Measurements from ENCODE around the gene TRIM67.
"Not testable (repeated sequence)": the region's sequence is repeated elsewhere in the genome, so short reads cannot be mapped to it uniquely, and the experiment has no call there.

Gene TRIM67

DNA sequence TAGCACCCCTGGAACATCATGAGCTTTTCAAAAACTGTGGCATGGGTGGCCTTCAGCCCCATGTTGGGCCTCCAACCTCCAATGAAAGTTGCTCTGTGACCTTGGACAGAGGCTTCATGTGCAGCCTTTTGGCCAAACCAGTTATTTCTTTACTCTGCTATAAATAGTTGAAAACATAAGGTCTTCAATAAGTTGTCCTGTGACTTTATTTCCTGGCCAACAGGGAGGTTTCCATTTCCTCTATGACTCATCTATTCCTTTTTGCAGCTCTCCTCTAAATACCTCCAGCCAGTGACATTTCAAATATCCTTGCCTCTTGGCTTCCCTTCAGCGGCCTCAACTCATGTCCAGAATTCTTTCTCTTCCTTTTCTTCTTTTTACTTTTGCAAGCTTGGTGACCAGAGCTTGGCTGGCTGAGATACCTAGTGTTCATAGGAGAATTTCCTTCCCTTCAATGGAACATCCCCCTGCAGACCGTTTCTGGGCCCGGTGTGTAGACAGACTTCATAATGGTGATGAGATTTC, 22.7 kb upstream of the TRIM67 start:
- Mint-ChIP-seq H3K36me3 (ENCODE audit: insufficient read depth) (peaks cover 1% of the 10 kb centered on the region), H3K27me3 (peaks cover 58% of the 10 kb centered on the region), H3K4me1 (no peaks in the 10 kb centered on the region), H3K4me3 (no peak overlapping the region), H3K9me3 (no peaks in the 10 kb centered on the region), H3K27ac (ENCODE audit: low read depth) (no peak overlapping the region)
- DNase-seq (ENCODE audit: low spot score in 2 of 2) (no peak), ATAC-seq (replicated peaks; ENCODE audit: extremely low read depth, poor library complexity, severe bottlenecking) (no peak)

DNA sequence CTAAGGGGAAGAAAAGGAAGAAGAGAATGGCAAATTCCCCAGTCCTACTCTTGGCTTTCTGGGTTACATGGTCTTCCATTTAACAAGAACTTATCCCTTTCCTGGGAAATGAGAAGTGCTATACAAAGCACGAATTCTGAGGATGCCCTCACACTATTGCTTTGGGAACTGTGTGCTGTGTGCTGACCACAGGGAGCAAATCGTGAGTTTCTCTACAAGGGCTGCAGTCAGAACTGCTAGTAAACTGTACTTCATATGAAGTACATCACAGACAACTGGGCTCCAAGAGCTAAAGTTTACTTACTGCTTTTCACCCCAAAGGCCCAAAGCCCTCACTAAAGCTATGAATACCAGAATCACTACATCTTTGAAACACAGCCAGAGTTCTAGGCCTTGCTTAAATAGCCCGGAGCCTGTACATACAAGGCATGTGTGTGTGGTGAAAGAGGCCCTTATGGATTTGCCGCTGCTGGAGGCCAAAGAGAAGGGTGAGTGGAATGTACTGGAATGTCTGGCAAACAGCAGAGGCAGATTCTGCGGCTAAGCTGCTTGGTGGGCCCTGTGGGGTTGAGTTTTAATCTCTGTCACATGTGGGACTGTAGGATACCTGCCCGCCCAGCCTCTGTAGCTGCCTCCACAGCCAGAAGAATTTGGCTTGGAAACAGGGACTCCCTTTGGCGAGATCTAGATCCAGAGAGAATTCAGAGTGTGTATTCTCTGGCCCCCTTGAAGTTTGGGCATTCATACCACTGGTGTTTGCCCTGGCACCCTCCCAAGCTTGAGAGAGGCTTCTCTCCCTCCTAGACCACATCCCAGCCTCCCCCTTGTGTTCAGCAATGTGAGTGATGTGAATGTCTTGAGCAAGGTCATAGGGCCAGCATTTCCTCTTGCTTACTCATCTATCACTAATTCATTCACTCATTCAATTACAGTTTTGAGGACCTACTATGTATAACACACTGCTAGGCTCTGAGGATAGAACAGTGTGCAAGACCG, 21.9 kb upstream of the TRIM67 start:
- Mint-ChIP-seq H3K27ac (ENCODE audit: low read depth) (no peak overlapping the region), H3K9me3 (no peaks in the 10 kb centered on the region), H3K36me3 (ENCODE audit: insufficient read depth) (peaks cover 1% of the 10 kb centered on the region), H3K27me3 (peaks cover 63% of the 10 kb centered on the region), H3K4me3 (no peak overlapping the region), H3K4me1 (no peaks in the 10 kb centered on the region)
- ATAC-seq (replicated peaks; ENCODE audit: extremely low read depth, poor library complexity, severe bottlenecking) (no peak), DNase-seq (ENCODE audit: low spot score in 2 of 2) (no peak)

DNA sequence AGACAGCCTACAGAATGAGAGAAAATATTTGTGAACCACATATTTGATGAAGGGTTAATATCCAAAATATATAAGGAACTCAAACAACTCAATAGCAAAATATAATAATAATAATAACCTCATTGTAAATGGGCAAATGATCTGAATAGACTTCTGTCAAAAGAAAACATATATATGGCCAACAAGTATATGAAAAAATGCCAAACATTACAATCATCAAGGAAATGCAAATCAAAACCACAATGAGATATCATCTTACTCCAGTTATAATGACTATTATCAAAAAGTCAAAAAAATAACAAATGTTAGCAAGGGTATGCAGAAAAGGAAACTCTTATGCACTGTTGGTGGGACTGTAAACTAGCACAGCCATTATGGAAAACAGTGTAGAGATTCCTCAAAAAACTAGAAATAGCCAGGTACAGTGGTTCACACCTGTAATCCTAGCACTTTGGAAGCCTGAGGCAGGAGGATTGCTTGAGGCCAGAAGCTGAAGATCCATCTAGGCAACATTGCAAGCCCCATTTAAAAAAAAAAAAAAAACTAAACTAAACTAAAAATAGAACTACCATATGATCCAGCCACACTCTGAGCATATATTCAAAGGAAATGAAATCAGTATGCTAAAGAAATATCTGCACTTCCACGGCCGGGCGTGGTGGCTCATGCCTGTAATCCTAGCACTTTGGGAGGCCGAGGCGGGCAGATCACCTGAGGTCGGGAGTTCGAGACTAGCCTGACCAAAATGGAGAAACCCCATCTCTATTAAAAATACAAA, 17.3 kb upstream of the TRIM67 start:
- Mint-ChIP-seq H3K36me3 (ENCODE audit: insufficient read depth) (no peaks in the 10 kb centered on the region), H3K4me1 (no peaks in the 10 kb centered on the region), H3K27me3 (peaks cover 77% of the 10 kb centered on the region), H3K9me3 (no peaks in the 10 kb centered on the region), H3K27ac (ENCODE audit: low read depth) (no peak overlapping the region), H3K4me3 (no peak overlapping the region)
- no peak for DNase-seq (ENCODE audit: low spot score in 2 of 2)
- ATAC-seq (replicated peaks; ENCODE audit: extremely low read depth, poor library complexity, severe bottlenecking): no peak

DNA sequence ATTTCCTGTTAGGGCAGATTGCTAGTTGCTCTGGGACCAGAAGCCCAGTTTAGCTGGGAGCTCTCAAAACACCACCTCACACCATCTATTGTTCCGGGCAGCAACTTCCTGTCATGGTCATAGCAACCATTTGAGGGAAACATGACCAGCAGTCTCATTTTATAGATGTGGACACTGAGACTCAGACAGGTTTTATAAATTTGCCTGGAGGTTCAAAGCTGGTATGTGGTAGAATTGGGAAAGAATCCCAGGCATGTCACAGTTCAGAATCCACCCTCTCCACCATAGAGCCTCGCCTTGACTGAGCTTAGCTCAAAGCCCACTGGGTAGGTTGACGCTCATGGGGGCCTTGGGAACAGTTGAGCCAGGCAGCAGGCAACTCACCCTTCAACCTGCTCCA, 14.0 kb upstream of the TRIM67 start:
- no peak for DNase-seq (ENCODE audit: low spot score in 2 of 2)

DNA sequence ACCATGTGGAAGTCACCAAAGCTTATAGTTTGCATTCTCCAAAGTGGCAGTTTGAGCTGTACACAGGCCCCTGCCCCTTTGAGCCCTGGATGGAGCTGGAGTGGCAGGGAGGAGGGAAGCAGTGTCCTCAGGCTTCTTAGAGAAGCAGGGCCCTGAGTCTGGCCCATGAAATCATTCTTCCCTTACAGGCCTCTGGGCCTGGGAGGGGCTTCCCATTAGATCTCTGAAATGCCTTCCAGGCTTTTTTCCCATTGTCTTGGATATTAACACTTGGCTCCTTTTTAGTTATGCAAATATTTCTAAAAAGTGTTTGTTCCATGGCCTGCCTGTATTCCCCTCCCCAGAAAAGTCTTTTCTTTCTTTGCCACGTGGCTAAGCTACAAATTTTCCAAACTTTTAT, 10.0 kb upstream of the TRIM67 start:
- DNase-seq (ENCODE audit: low spot score in 2 of 2): no peak
- peaks cover 46% of the 10 kb centered on the region for H3K27me3 Mint-ChIP-seq
- no peak overlapping the region for H3K4me3 Mint-ChIP-seq
- no peak overlapping the region for H3K27ac Mint-ChIP-seq (ENCODE audit: low read depth)
- no peaks in the 10 kb centered on the region for H3K4me1 Mint-ChIP-seq
- ATAC-seq (replicated peaks; ENCODE audit: extremely low read depth, poor library complexity, severe bottlenecking): no peak
- H3K9me3 Mint-ChIP-seq: peaks cover 4% of the 10 kb centered on the region
- H3K36me3 Mint-ChIP-seq (ENCODE audit: insufficient read depth): no peaks in the 10 kb centered on the region

More for the DNA sequence above, 14.0 kb upstream of the TRIM67 start:
- H3K36me3 Mint-ChIP-seq (ENCODE audit: insufficient read depth): no peaks in the 10 kb centered on the region
- H3K4me3 Mint-ChIP-seq: no peak overlapping the region
- no peak for ATAC-seq (replicated peaks; ENCODE audit: extremely low read depth, poor library complexity, severe bottlenecking)
- peaks cover 44% of the 10 kb centered on the region for H3K27me3 Mint-ChIP-seq
- H3K4me1 Mint-ChIP-seq: no peaks in the 10 kb centered on the region
- H3K27ac Mint-ChIP-seq (ENCODE audit: low read depth): no peak overlapping the region
- peaks cover 4% of the 10 kb centered on the region for H3K9me3 Mint-ChIP-seq

GRCh38 chr1:231153726-231154125, 8.1 kb upstream of the TRIM67 start:
- Mint-ChIP-seq H3K36me3 (ENCODE audit: insufficient read depth) (no peaks in the 10 kb centered on the region), H3K27ac (ENCODE audit: low read depth) (no peak overlapping the region), H3K4me1 (no peaks in the 10 kb centered on the region), H3K9me3 (peaks cover 4% of the 10 kb centered on the region), H3K4me3 (no peak overlapping the region), H3K27me3 (peaks cover 41% of the 10 kb centered on the region)
- ATAC-seq (replicated peaks; ENCODE audit: extremely low read depth, poor library complexity, severe bottlenecking) (no peak), DNase-seq (ENCODE audit: low spot score in 2 of 2) (no peak)

DNA sequence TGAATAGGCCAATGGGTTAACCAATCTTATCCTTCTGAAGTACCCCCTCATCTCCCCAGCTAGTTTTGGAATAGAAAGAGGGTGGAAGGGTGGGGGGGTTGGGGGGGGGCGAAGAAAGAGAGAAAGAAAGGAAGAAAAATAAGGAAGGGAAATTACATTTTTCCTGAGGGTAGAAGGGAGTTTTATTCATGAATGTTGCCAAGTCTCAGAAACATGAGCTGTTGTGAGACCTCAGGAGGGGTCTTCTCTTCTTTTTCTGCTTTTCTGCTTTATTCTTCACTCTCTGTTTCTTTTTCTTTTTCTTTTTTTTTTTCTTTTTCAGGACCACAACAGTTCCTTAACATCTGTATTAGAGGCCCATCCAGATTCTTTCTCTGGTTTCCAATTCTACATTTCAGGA, 6.0 kb upstream of the TRIM67 start:
- Mint-ChIP-seq H3K4me1 (no peaks in the 10 kb centered on the region), H3K9me3 (peaks cover 4% of the 10 kb centered on the region), H3K27me3 (peaks cover 60% of the 10 kb centered on the region), H3K27ac (ENCODE audit: low read depth) (no peak overlapping the region), H3K36me3 (ENCODE audit: insufficient read depth) (no peaks in the 10 kb centered on the region), H3K4me3 (no peak overlapping the region)
- DNase-seq (ENCODE audit: low spot score in 2 of 2) (no peak), ATAC-seq (replicated peaks; ENCODE audit: extremely low read depth, poor library complexity, severe bottlenecking) (no peak)

- H3K27me3 Mint-ChIP-seq: peaks cover 65% of the 10 kb centered on the region
- ATAC-seq (replicated peaks; ENCODE audit: extremely low read depth, poor library complexity, severe bottlenecking): no peak
- H3K4me3 Mint-ChIP-seq: no peak overlapping the region
- no peaks in the 10 kb centered on the region for H3K4me1 Mint-ChIP-seq
- no peak overlapping the region for H3K27ac Mint-ChIP-seq (ENCODE audit: low read depth)
- no peaks in the 10 kb centered on the region for H3K36me3 Mint-ChIP-seq (ENCODE audit: insufficient read depth)
- no peak for DNase-seq (ENCODE audit: low spot score in 2 of 2)
- H3K9me3 Mint-ChIP-seq: no peaks in the 10 kb centered on the region
Observed at GRCh38 chr1:231157311-231157710, 4.5 kb upstream of the TRIM67 start.

GRCh38 chr1:231158141-231158540, 3.7 kb upstream of the TRIM67 start:
- DNase-seq (ENCODE audit: low spot score in 2 of 2); H3K36me3 Mint-ChIP-seq (ENCODE audit: insufficient read depth); ATAC-seq (replicated peaks; ENCODE audit: extremely low read depth, poor library complexity, severe bottlenecking); H3K9me3 Mint-ChIP-seq; H3K27ac Mint-ChIP-seq (ENCODE audit: low read depth); H3K4me1 Mint-ChIP-seq; H3K4me3 Mint-ChIP-seq: not testable (repeated sequence)
- H3K27me3 Mint-ChIP-seq: peaks cover 65% of the 10 kb centered on the region

- no peak overlapping the region for H3K4me3 Mint-ChIP-seq
- H3K36me3 Mint-ChIP-seq (ENCODE audit: insufficient read depth): no peaks in the 10 kb centered on the region
- DNase-seq (ENCODE audit: low spot score in 2 of 2): no peak
- H3K4me1 Mint-ChIP-seq: no peaks in the 10 kb centered on the region
- H3K9me3 Mint-ChIP-seq: no peaks in the 10 kb centered on the region
- no peak overlapping the region for H3K27ac Mint-ChIP-seq (ENCODE audit: low read depth)
- peaks cover 70% of the 10 kb centered on the region for H3K27me3 Mint-ChIP-seq
- no peak for ATAC-seq (replicated peaks; ENCODE audit: extremely low read depth, poor library complexity, severe bottlenecking)
Observed at GRCh38 chr1:231159202-231159962, 2.5 kb upstream of the TRIM67 start.

DNA sequence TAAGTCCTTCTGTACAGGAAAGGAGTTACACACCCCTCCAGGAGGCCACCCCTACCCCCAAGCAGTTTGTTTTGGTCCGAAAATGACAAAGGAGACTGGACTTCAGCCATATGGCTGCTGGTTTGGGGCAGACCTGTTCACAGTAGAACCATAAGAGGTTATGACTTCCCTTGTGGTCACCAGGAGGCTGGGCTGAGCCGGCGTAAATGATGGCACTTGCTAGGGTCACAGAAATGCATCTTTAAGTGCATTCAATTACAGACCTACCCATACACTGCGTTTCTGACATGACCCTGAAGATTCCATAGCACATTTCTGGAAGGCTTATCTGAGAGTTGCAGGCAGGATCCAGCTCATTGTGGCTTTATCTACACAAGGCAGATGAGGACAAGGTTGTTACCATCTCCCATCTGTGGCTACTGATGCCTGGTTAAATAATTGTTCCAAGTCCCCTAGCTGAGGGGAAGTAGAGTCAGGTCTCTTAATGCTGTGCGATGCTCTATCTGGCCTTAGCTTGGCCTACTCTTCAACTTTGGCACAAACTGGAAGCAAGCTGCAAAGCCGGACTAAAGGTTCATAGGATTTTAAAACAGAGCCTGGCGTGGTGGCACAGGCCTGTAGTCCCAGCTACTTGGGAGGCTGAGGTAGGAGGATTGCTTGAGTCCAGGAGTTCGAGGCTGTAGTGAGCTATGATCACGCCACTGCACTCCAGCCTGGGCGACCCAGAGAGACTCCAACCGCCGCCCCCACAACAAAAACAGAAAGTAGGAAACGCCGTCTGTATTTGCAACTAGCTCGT, 1.7 kb upstream of the TRIM67 start:
- H3K36me3 Mint-ChIP-seq (ENCODE audit: insufficient read depth): no peaks in the 10 kb centered on the region
- no peaks in the 10 kb centered on the region for H3K9me3 Mint-ChIP-seq
- DNase-seq (ENCODE audit: low spot score in 2 of 2): no peak
- ATAC-seq (replicated peaks; ENCODE audit: extremely low read depth, poor library complexity, severe bottlenecking): no peak
- no peaks in the 10 kb centered on the region for H3K4me1 Mint-ChIP-seq
- H3K27ac Mint-ChIP-seq (ENCODE audit: low read depth): no peak overlapping the region
- H3K4me3 Mint-ChIP-seq: no peak overlapping the region
- H3K27me3 Mint-ChIP-seq: peaks cover 70% of the 10 kb centered on the region

Measured in central memory CD8-positive, alpha-beta T cell (primary cell).